Nephron (organoid): ENCODE results near the gene ST8SIA5.

Experiments
- H3K27ac Mint-ChIP-seq, 3 experiments: 2 replicates each; pipeline ENCODE4 v1.8.0; 2020; ENCODE audit warnings: mixed read lengths in 3 of 3, mild to moderate bottlenecking in 2 of 3, moderate library complexity in 1 of 3
- H3K27me3 Mint-ChIP-seq: 2 replicates; pipeline ENCODE4 v1.8.0; 2021; ENCODE audit warnings: low read depth, mild to moderate bottlenecking, moderate library complexity, mixed read lengths
- H3K36me3 Mint-ChIP-seq: 2 replicates; pipeline ENCODE4 v1.8.0; 2020; ENCODE audit warnings: low read depth, mixed read lengths
- H3K4me1 Mint-ChIP-seq: 2 replicates; pipeline ENCODE4 v1.8.0; 2020; ENCODE audit warnings: mixed read lengths
- H3K4me3 Mint-ChIP-seq, 3 experiments: 2 replicates each; pipeline ENCODE4 v1.8.0; 2020; ENCODE audit warnings: mild to moderate bottlenecking in 3 of 3, mixed read lengths in 3 of 3, moderate library complexity in 2 of 3
- H3K9me3 Mint-ChIP-seq: 2 replicates; pipeline ENCODE4 v1.8.0; 2020; ENCODE audit warnings: mixed read lengths
- TF ChIP-seq, protein P1 (sequence below), 3 experiments: fragments of 200-600 bp; sonication (generic); IDR thresholded peaks; one replicate each; pipeline ENCODE4 v1.5.0; 2021; ENCODE audit warnings: antibody characterized with exemption in 3 of 3; ENCODE audit not compliant: unreplicated experiment in 3 of 3

Gene ST8SIA5

DNA sequence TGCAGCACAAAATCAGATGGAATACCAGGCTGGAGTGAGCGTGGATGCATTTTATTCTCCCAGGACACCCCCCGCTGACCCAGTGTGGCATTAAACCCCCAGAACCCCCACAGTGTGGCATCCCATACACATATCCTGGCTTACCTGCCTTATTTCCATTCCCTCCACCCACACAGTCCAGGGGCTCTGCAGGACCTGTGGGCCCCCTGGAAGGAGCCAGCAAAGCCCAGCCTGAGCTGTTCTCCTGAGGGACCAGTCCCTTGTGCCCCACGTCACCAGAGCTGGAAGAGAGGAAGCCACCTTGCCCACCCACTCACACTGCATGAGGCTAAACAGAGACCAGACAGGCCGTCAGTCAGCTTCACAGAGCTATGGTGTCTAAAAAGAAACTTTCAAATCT, 20.1 kb downstream of the ST8SIA5 start:
- H3K36me3 Mint-ChIP-seq, result no peaks in the 10 kb centered on the region
- no peak overlapping the region for H3K4me3 Mint-ChIP-seq
- peaks cover 13% of the 10 kb centered on the region for H3K9me3 Mint-ChIP-seq
- H3K4me1 Mint-ChIP-seq, result no peaks in the 10 kb centered on the region
- H3K27me3 Mint-ChIP-seq, result peaks cover 4% of the 10 kb centered on the region
- H3K27ac Mint-ChIP-seq, result no peak overlapping the region
- TF ChIP-seq, protein P1, sequence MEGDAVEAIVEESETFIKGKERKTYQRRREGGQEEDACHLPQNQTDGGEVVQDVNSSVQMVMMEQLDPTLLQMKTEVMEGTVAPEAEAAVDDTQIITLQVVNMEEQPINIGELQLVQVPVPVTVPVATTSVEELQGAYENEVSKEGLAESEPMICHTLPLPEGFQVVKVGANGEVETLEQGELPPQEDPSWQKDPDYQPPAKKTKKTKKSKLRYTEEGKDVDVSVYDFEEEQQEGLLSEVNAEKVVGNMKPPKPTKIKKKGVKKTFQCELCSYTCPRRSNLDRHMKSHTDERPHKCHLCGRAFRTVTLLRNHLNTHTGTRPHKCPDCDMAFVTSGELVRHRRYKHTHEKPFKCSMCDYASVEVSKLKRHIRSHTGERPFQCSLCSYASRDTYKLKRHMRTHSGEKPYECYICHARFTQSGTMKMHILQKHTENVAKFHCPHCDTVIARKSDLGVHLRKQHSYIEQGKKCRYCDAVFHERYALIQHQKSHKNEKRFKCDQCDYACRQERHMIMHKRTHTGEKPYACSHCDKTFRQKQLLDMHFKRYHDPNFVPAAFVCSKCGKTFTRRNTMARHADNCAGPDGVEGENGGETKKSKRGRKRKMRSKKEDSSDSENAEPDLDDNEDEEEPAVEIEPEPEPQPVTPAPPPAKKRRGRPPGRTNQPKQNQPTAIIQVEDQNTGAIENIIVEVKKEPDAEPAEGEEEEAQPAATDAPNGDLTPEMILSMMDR (IDR thresholded peaks at IDR 0.05; ENCODE audit: unreplicated experiment in 3 of 3), result no peak

DNA sequence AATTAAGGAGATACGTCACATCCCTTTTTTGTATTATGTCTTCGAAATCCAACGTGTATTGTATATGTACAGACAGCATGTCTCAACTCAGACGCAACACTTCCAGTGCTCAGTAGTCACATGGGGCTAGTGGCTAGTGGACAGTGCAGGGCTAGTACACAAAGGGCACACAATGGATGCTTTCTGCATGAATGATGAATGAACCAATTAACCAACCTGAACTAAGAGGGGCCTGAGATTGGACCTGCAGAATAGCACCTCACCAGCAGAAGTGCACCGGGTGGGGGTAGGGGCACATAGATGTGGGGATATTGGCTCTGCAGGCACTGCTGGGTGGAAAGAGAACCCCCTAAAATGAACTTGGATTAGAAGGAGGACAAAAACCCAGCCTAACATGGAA, 20.7 kb downstream of the ST8SIA5 start:
- H3K4me1 Mint-ChIP-seq, result no peaks in the 10 kb centered on the region
- peaks cover 16% of the 10 kb centered on the region for H3K9me3 Mint-ChIP-seq
- no peaks in the 10 kb centered on the region for H3K36me3 Mint-ChIP-seq
- H3K27ac Mint-ChIP-seq, result no peak overlapping the region
- peaks cover 8% of the 10 kb centered on the region for H3K27me3 Mint-ChIP-seq
- H3K4me3 Mint-ChIP-seq, result no peak overlapping the region
- TF ChIP-seq, protein P1 (IDR thresholded peaks at IDR 0.05; ENCODE audit: unreplicated experiment in 3 of 3), result no peak

DNA sequence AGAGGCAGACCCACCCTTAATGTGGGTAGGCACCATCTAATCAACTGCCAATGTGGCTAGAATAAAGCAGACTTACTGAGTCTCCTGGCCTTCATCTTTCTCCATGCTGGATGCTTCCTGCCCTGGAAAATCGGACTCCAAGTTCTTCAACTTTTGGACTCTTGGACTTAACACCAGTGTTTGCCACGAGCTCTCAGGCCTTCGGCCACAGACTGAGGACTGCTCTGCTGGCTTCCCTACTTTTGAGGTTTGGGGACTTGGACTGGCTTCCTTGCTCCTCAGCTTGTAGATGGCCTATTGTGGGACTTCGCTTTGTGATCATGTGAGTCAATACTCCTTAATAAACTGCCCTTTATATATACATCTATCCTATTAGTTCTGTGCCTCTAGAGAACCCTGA, 21.9 kb downstream of the ST8SIA5 start:
- TF ChIP-seq, protein P1 (IDR thresholded peaks at IDR 0.05; ENCODE audit: unreplicated experiment in 3 of 3), result no peak
- peaks cover 8% of the 10 kb centered on the region for H3K27me3 Mint-ChIP-seq
- H3K27ac Mint-ChIP-seq, result no peak overlapping the region
- peaks cover 20% of the 10 kb centered on the region for H3K9me3 Mint-ChIP-seq
- no peaks in the 10 kb centered on the region for H3K36me3 Mint-ChIP-seq
- H3K4me3 Mint-ChIP-seq, result no peak overlapping the region
- no peaks in the 10 kb centered on the region for H3K4me1 Mint-ChIP-seq

DNA sequence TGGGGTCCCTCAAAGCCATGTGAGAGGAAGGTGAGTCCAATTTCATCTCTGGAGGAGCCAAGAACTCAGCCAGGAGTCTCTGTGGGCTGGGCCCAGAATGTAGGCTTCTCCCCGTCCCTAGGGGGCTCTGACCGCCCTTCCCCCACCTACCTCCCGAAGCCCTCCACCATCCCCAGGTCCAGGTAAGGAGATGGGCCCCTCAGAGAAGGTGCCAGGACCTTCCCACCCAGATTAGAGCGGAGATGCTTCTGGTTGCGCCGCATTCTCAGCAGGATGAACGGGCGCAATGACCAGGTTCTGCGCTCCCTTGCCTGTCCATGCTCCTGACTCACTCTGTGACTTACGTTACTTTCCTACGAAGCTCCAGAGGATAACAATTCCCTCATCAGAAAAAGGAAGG, 23.0 kb downstream of the ST8SIA5 start:
- H3K36me3 Mint-ChIP-seq, result peaks cover 4% of the 10 kb centered on the region
- no peak overlapping the region for H3K4me3 Mint-ChIP-seq
- no peak overlapping the region for H3K27ac Mint-ChIP-seq
- peaks cover 24% of the 10 kb centered on the region for H3K9me3 Mint-ChIP-seq
- TF ChIP-seq, protein P1 (IDR thresholded peaks at IDR 0.05; ENCODE audit: unreplicated experiment in 3 of 3), result no peak
- peaks cover 8% of the 10 kb centered on the region for H3K27me3 Mint-ChIP-seq
- no peaks in the 10 kb centered on the region for H3K4me1 Mint-ChIP-seq

DNA sequence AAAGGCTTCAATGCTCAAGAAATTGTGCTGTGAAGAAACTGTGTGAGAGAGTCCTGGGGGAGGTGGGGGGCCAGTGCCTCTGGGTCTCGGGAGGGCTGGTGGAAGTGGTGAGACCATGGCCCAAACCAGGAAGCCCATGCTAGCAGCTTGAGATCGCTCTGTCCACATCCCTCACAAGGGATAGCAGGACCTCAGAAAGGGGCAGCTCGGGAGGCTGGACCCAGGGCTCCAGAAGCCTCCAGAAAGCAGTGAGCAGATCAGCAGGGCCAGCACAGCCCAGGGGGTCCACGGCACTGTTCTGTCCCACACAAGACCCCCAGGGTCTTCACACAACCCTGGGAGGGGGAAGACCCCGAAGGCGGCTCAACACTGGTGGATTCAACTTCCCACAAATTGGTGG, 24.1 kb downstream of the ST8SIA5 start:
- Mint-ChIP-seq H3K27ac (no peak overlapping the region), H3K4me3 (no peak overlapping the region), H3K36me3 (peaks cover 4% of the 10 kb centered on the region), H3K27me3 (peaks cover 8% of the 10 kb centered on the region), H3K9me3 (peaks cover 23% of the 10 kb centered on the region), H3K4me1 (no peaks in the 10 kb centered on the region)
- TF ChIP-seq, protein P1 (IDR thresholded peaks at IDR 0.05; ENCODE audit: unreplicated experiment in 3 of 3), result no peak

DNA sequence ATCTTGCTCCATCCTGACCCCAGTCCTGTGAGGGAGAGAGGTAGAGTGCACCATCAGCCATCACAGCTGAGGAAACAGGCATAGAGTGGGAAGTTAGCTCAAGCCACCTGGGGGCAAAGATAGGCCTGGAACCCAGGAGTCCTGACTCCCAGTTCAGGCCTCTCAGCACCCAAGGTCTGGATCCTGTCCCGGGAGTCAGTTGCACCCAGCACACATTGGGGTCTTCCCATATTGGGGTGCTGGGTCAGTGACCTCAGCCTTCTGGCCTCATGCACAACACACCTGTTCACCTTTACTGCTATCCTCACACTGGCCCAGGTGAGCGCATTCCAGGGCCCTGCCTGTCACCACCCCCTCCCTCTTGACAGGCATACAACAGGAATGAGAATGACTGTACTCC, 24.7 kb downstream of the ST8SIA5 start:
- TF ChIP-seq, protein P1 (IDR thresholded peaks at IDR 0.05; ENCODE audit: unreplicated experiment in 3 of 3), result no peak
- no peaks in the 10 kb centered on the region for H3K4me1 Mint-ChIP-seq
- H3K27me3 Mint-ChIP-seq, result peaks cover 7% of the 10 kb centered on the region
- H3K36me3 Mint-ChIP-seq, result peaks cover 4% of the 10 kb centered on the region
- no peak overlapping the region for H3K27ac Mint-ChIP-seq
- H3K4me3 Mint-ChIP-seq, result no peak overlapping the region
- peaks cover 23% of the 10 kb centered on the region for H3K9me3 Mint-ChIP-seq
